WERI-Rb-1 (cell line): ENCODE measurements around the gene NR2F6.

Experiments
- DNase-seq: peaks from one replicate; pipeline ENCODE4 v3.0.0-alpha.2; 2020
- H3K27ac ChIP-seq: fragments of 250-450 bp; sonication (Bioruptor Pico); 2 replicates; pipeline ENCODE4 v1.5.1; 2020; ENCODE audit warnings: mild to moderate bottlenecking, moderate library complexity
- H3K27me3 ChIP-seq: fragments of 250-450 bp; sonication (Bioruptor Pico); 2 replicates; pipeline ENCODE4 v1.5.1; 2021; ENCODE audit warnings: mild to moderate bottlenecking, low read depth, moderate library complexity; ENCODE audit not compliant: insufficient read depth, severe bottlenecking
- H3K36me3 ChIP-seq: fragments of 250-450 bp; sonication (Bioruptor Pico); 2 replicates; pipeline ENCODE4 v1.5.1; 2020; ENCODE audit warnings: mild to moderate bottlenecking, moderate library complexity
- H3K4me3 ChIP-seq: 2 replicates; pipeline ENCODE4 v1.5.1; 2011; ENCODE audit warnings: low read depth, mild to moderate bottlenecking, control low read depth, low read length
- H3K9me3 ChIP-seq: fragments of 250-450 bp; sonication (Bioruptor Pico); 2 replicates; pipeline ENCODE4 v1.5.1; 2021; ENCODE audit warnings: mild to moderate bottlenecking, moderate library complexity; ENCODE audit not compliant: severe bottlenecking
- TF ChIP-seq, protein P1 (sequence below): IDR thresholded peaks from 2 replicates; pipeline ENCODE4 v1.5.1; 2011; ENCODE audit warnings: low read depth, mild to moderate bottlenecking, control low read depth, inconsistent platforms, low read length

NR2F6 gene

DNA sequence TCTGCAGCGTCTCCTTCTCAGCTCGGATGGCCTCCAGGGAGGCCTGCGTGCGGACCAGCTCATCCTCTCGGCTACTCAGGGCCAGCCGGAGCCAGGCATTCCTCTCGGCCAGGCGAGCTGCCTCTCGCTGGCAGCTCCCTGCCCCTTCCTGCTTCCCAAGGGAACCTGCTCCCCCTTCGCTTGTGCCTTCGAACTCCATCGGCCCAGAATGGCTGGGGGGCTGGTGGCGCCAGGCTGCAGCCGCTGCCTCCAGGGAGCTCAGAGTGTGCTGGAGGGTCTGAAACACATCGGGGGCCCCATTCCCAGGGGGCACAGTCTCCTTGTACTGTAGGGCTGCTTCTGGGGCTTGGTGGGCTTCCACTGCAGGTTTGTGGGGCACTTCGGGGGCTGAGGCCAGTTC lies 16.8 kb upstream of the NR2F6 start:
- DNase-seq = no peak
- Histone ChIP-seq H3K27ac (no peak overlapping the region), H3K9me3 (peaks cover 25% of the 10 kb centered on the region), H3K4me3 (no peak overlapping the region), H3K27me3 (no peaks in the 10 kb centered on the region), H3K36me3 (no peaks in the 10 kb centered on the region; the same call in 1 of the 2 replicates)
- TF ChIP-seq, protein P1, sequence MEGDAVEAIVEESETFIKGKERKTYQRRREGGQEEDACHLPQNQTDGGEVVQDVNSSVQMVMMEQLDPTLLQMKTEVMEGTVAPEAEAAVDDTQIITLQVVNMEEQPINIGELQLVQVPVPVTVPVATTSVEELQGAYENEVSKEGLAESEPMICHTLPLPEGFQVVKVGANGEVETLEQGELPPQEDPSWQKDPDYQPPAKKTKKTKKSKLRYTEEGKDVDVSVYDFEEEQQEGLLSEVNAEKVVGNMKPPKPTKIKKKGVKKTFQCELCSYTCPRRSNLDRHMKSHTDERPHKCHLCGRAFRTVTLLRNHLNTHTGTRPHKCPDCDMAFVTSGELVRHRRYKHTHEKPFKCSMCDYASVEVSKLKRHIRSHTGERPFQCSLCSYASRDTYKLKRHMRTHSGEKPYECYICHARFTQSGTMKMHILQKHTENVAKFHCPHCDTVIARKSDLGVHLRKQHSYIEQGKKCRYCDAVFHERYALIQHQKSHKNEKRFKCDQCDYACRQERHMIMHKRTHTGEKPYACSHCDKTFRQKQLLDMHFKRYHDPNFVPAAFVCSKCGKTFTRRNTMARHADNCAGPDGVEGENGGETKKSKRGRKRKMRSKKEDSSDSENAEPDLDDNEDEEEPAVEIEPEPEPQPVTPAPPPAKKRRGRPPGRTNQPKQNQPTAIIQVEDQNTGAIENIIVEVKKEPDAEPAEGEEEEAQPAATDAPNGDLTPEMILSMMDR = no peak

DNA sequence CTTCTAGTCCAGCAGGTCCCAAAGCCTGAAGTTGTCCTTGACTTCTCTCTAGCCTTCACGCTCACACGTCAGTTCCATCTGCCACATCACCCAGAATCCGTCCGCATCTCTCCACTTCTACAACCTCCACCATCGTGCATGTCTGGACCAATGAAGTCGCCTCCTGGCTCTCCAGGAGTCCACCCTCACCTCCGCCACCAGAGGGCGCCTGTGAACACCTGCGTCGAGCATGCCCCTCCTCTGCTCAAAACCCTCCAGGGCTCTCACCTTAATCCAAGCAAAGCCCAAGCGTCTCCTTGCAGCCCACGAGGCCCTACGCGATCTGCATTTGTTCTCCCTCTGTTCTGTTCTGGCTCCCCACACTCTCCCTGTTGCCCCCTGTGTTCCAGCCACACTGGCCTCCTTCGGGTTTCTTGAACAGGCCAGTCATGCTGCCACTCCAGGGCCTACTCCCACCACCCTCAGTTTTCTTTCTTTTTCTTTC lies 15.2 kb upstream of the NR2F6 start:
- no peak overlapping the region for H3K4me3 ChIP-seq

DNA sequence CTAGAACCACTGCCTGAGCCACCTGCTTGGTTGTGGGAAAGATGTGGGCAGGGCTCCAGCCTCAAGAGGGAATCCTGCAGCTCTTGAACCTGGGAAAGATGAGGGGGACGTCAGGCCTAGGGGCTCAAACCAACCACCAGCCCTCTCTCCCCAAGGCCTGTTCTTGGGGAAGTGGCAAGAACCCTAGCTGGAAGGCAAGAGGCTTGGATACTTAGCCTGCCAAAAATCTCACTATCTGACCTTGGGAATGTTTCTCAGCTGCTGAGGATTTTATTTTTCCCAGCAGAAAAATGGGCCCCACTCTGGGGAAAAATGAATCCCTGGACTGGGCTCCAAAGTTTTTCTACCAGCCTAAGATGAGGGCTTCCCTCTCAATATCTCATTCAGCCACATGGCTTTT lies 14.2 kb upstream of the NR2F6 start:
- no peak overlapping the region for H3K4me3 ChIP-seq
- no peaks in the 10 kb centered on the region for H3K36me3 ChIP-seq
- peaks cover 25% of the 10 kb centered on the region for H3K9me3 ChIP-seq
- H3K27ac ChIP-seq = no peak overlapping the region
- TF ChIP-seq, protein P1 = no peak
- no peak for DNase-seq
- H3K27me3 ChIP-seq = no peaks in the 10 kb centered on the region

More for the DNA sequence above, 15.2 kb upstream of the NR2F6 start:
- TF ChIP-seq, protein P1 = peak; percentile 97
- peaks cover 25% of the 10 kb centered on the region for H3K9me3 ChIP-seq
- no peaks in the 10 kb centered on the region for H3K36me3 ChIP-seq
- peak overlapping the region; percentile 87 for H3K27ac ChIP-seq
- H3K27me3 ChIP-seq = no peaks in the 10 kb centered on the region
- peak; percentile 95 for DNase-seq

DNA sequence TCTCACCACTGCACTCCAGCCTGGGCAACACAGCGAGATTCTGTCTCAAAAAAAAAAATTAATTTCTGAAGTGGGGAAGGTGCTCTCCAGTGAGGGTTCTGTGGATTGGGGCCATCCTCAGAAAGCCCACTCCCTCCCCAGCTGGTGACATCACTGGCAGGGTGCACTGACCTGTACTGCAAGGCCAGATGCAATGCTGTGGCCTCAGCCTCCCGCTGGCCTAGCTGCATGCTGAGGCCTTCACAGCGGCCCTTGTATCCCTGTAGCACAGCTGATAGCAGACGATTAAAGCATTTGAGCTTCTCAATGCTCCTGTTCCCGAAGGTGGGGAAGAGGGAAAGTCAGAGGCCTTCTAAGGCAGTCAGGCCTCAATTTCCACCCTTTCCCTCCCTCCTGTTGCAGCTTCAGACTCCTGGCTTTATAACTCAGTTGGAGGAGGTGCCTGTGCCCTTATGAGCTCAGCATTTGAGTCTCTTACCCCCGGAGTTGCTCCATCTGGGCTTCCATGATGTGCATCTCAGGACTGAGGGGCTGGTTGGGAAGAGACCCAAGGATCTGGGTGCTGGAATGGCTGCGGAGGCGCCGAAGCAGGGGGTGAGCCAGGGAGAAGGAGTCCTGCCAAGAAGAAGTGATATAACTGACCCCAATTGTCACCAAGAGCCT lies 13.5 kb upstream of the NR2F6 start:
- Histone ChIP-seq H3K27me3 (no peaks in the 10 kb centered on the region), H3K27ac (no peak overlapping the region), H3K9me3 (peaks cover 25% of the 10 kb centered on the region), H3K36me3 (no peaks in the 10 kb centered on the region), H3K4me3 (no peak overlapping the region)
- no peak for DNase-seq
- TF ChIP-seq, protein P1 = no peak

DNA sequence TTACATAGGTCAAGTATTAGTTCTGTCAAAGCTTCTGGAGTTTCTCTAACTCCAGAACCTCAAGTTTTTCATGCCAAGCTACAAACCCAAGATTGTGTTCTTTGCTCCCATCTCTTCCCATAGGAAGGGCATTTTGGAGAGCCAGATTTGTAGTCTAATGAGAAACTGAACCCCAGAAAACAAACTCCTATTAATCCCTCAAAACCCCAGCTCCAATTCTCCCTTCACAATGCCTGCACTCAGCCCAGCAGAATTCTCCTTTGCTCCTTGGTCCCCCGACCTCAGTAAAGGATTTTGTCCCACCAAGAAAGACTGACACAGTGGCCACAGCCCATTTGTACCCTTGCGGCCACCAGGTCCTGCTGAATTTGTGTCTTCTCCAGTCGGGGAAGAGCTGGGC lies 10.4 kb upstream of the NR2F6 start:
- H3K4me3 ChIP-seq = no peak overlapping the region
- TF ChIP-seq, protein P1 = no peak
- no peak for DNase-seq

More for the DNA sequence above, 10.4 kb upstream of the NR2F6 start:
- Histone ChIP-seq H3K9me3 (peaks cover 25% of the 10 kb centered on the region), H3K27ac (no peak overlapping the region), H3K27me3 (no peaks in the 10 kb centered on the region), H3K36me3 (no peaks in the 10 kb centered on the region)
